ENCODE measurements around the gene INTS11.

The INTS11 gene

DNA sequence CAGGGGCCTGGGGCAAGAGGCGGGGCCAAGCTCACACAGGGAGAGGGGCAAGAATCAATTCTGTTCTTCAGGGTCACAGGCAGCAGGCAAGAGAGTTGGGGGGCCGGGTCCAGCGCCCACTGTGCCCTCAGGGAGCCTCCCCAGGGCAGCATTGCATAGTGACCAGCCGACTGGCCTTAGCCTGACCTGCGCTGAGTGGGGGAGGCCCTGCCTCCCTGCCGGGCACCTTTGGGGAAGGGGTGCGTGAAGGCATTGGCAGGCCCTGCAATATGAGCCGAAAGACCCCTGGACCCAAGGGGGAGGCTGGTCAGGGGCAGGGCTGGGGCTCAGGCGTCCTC, 32.0 kb downstream of the INTS11 start:
- TF ChIP-seq, protein P1, sequence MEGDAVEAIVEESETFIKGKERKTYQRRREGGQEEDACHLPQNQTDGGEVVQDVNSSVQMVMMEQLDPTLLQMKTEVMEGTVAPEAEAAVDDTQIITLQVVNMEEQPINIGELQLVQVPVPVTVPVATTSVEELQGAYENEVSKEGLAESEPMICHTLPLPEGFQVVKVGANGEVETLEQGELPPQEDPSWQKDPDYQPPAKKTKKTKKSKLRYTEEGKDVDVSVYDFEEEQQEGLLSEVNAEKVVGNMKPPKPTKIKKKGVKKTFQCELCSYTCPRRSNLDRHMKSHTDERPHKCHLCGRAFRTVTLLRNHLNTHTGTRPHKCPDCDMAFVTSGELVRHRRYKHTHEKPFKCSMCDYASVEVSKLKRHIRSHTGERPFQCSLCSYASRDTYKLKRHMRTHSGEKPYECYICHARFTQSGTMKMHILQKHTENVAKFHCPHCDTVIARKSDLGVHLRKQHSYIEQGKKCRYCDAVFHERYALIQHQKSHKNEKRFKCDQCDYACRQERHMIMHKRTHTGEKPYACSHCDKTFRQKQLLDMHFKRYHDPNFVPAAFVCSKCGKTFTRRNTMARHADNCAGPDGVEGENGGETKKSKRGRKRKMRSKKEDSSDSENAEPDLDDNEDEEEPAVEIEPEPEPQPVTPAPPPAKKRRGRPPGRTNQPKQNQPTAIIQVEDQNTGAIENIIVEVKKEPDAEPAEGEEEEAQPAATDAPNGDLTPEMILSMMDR (conservative IDR thresholded peaks at IDR 0.05; ENCODE audit: low read depth, low read length) = no peak
- Histone ChIP-seq H3K4me1 (ENCODE audit: low read depth, poor library complexity, severe bottlenecking) (peaks cover 22% of the 10 kb centered on the region), H3K79me2 (ENCODE audit: insufficient read depth, low read depth) (no peaks in the 10 kb centered on the region), H3K4me3 (IDR thresholded peaks at IDR 0.05; ENCODE audit: insufficient read depth, low read depth, low read length) (no peak overlapping the region), H4K20me1 (ENCODE audit: insufficient read depth) (no peaks in the 10 kb centered on the region), H3K36me3 (ENCODE audit: insufficient read depth) (no peaks in the 10 kb centered on the region), H3K4me2 (no peak overlapping the region), H2AFZ (ENCODE audit: low read depth) (no peak overlapping the region), H3K27me3 (ENCODE audit: insufficient read depth, low read depth) (peaks cover 19% of the 10 kb centered on the region; the same call in 1 of the 2 replicates), H3K27ac (no peak overlapping the region), H3K9ac (no peak overlapping the region)

GRCh38 chr1:1291548-1292441, 32.7 kb downstream of the INTS11 start:
- Histone ChIP-seq H3K4me3 (IDR thresholded peaks at IDR 0.05; ENCODE audit: insufficient read depth, low read depth, low read length) (no peak overlapping the region), H2AFZ (ENCODE audit: low read depth) (no peak overlapping the region), H4K20me1 (ENCODE audit: insufficient read depth) (no peaks in the 10 kb centered on the region), H3K36me3 (ENCODE audit: insufficient read depth) (no peaks in the 10 kb centered on the region), H3K27ac (no peak overlapping the region), H3K4me1 (ENCODE audit: low read depth, poor library complexity, severe bottlenecking) (peaks cover 22% of the 10 kb centered on the region), H3K4me2 (peak overlapping the region; percentile 21; the same call in 1 of the 2 replicates), H3K27me3 (ENCODE audit: insufficient read depth, low read depth) (peaks cover 25% of the 10 kb centered on the region), H3K79me2 (ENCODE audit: insufficient read depth, low read depth) (no peaks in the 10 kb centered on the region), H3K9ac (no peak overlapping the region)
- TF ChIP-seq, protein P1 (conservative IDR thresholded peaks at IDR 0.05; ENCODE audit: low read depth, low read length) = peak; percentile 78; the same call in 1 of the 2 replicates

DNA sequence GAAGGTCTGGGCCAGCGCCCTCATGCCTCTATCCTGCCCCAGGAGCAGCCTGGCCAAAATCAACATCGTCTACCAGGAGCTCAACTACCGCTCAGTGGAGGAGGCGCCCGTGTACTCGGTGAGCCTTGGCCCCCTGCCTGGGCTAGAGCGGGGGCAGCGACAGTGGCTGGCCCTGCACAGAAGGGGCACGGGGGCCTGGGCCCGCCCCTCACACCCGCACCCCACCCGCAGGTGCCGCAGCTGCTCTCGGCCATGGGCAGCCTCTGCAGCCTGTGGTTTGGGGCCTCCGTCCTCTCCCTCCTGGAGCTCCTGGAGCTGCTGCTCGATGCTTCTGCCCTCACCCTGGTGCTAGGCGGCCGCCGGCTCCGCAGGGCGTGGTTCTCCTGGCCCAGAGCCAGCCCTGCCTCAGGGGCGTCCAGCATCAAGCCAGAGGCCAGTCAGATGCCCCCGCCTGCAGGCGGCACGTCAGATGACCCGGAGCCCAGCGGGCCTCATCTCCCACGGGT, 33.4 kb downstream of the INTS11 start:
- no peak overlapping the region for H3K4me3 ChIP-seq (IDR thresholded peaks at IDR 0.05; ENCODE audit: insufficient read depth, low read depth, low read length)
- H4K20me1 ChIP-seq (ENCODE audit: insufficient read depth) = no peaks in the 10 kb centered on the region
- H3K36me3 ChIP-seq (ENCODE audit: insufficient read depth) = no peaks in the 10 kb centered on the region
- TF ChIP-seq, protein P1 (conservative IDR thresholded peaks at IDR 0.05; ENCODE audit: low read depth, low read length) = no peak
- H2AFZ ChIP-seq (ENCODE audit: low read depth) = no peak overlapping the region
- peaks cover 31% of the 10 kb centered on the region for H3K27me3 ChIP-seq (ENCODE audit: insufficient read depth, low read depth)
- H3K27ac ChIP-seq = no peak overlapping the region
- no peak overlapping the region for H3K9ac ChIP-seq
- H3K79me2 ChIP-seq (ENCODE audit: insufficient read depth, low read depth) = no peaks in the 10 kb centered on the region
- peak overlapping the region; percentile 21; the same call in 1 of the 2 replicates for H3K4me2 ChIP-seq
- peaks cover 22% of the 10 kb centered on the region for H3K4me1 ChIP-seq (ENCODE audit: low read depth, poor library complexity, severe bottlenecking)

DNA sequence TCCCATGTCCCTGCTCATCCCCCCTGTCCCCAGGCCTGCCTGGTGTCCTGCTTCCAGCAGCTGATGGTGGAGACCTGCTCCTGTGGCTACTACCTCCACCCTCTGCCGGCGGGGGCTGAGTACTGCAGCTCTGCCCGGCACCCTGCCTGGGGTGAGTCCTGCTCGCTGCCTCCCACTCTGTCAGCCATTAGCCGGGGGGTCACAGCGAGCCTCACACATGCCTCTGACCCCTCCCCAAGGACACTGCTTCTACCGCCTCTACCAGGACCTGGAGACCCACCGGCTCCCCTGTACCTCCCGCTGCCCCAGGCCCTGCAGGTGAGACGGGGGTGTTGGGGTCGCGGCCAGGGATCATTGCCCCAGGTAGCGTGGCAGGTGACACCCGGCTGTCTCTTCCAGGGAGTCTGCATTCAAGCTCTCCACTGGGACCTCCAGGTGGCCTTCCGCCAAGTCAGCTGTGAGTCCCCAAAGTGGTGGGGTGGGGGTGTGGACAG, 34.2 kb downstream of the INTS11 start:
- peaks cover 38% of the 10 kb centered on the region for H3K27me3 ChIP-seq (ENCODE audit: insufficient read depth, low read depth)
- no peak overlapping the region for H3K27ac ChIP-seq
- no peak overlapping the region for H3K4me2 ChIP-seq

More for the DNA sequence above, 34.2 kb downstream of the INTS11 start:
- no peaks in the 10 kb centered on the region for H3K36me3 ChIP-seq (ENCODE audit: insufficient read depth)
- H2AFZ ChIP-seq (ENCODE audit: low read depth) = no peak overlapping the region
- no peak overlapping the region for H3K9ac ChIP-seq
- no peak overlapping the region for H3K4me3 ChIP-seq (IDR thresholded peaks at IDR 0.05; ENCODE audit: insufficient read depth, low read depth, low read length)
- H3K4me1 ChIP-seq (ENCODE audit: low read depth, poor library complexity, severe bottlenecking) = peaks cover 22% of the 10 kb centered on the region
- TF ChIP-seq, protein P1 (conservative IDR thresholded peaks at IDR 0.05; ENCODE audit: low read depth, low read length) = peak; percentile 75
- H3K79me2 ChIP-seq (ENCODE audit: insufficient read depth, low read depth) = no peaks in the 10 kb centered on the region
- no peaks in the 10 kb centered on the region for H4K20me1 ChIP-seq (ENCODE audit: insufficient read depth)
